GM23338 (cell line): ENCODE measurements around the gene MACROD1. TPM values are rescaled to one million over a fixed set of nuclear protein-coding genes. Genes with fewer than 3 reads are reported as not detected.

Experiments used
- ATAC-seq: fragments of 200-7000 bp; cut with Tn5 transposase; 3 replicates; pipeline ENCODE4 v1.9.1; 2020
- DNase-seq: peaks from one replicate; pipeline ENCODE4 v3.0.0-alpha.2; 2015; ENCODE audit warnings: low spot score
- H2AFZ ChIP-seq: fragments of 200-600 bp; sonication (generic); 2 replicates; pipeline ENCODE4 v1.8.0; 2016; ENCODE audit warnings: antibody characterized with exemption, mild to moderate bottlenecking, moderate library complexity
- H3F3A ChIP-seq: fragments of 200-600 bp; sonication (generic); replicated peaks from 2 replicates; pipeline ENCODE4 v1.8.0; 2017; ENCODE audit warnings: antibody characterized with exemption, mixed run types, low read depth
- H3K27ac ChIP-seq: fragments of 200-600 bp; sonication (generic); 2 replicates; pipeline ENCODE4 v1.6.1; 2016; ENCODE audit warnings: low read depth
- H3K27me3 ChIP-seq: fragments of 200-600 bp; sonication (generic); 2 replicates; pipeline ENCODE4 v1.8.0; 2016; ENCODE audit warnings: mild to moderate bottlenecking, mixed run types, moderate library complexity; ENCODE audit not compliant: insufficient read depth
- H3K36me3 ChIP-seq: fragments of 200-600 bp; sonication (generic); 2 replicates; pipeline ENCODE4 v1.8.0; 2016; ENCODE audit warnings: mild to moderate bottlenecking; ENCODE audit not compliant: insufficient read depth
- H3K4me1 ChIP-seq: fragments of 200-600 bp; sonication (generic); 2 replicates; pipeline ENCODE4 v1.8.0; 2016; ENCODE audit warnings: mild to moderate bottlenecking, moderate library complexity; ENCODE audit not compliant: insufficient read depth
- H3K4me2 ChIP-seq: fragments of 200-600 bp; sonication (generic); 2 replicates; pipeline ENCODE4 v1.7.1; 2017; ENCODE audit warnings: mixed run types
- H3K4me3 ChIP-seq: fragments of 200-600 bp; sonication (generic); 2 replicates; pipeline ENCODE4 v1.6.1; 2016; ENCODE audit warnings: mixed run types
- H3K79me2 ChIP-seq: fragments of 200-600 bp; sonication (generic); replicated peaks from 2 replicates; pipeline ENCODE4 v1.8.0; 2017; ENCODE audit warnings: mild to moderate bottlenecking; ENCODE audit not compliant: insufficient read depth
- H3K9me2 ChIP-seq: fragments of 200-600 bp; sonication (generic); 2 replicates; pipeline ENCODE4 v1.8.0; 2017; ENCODE audit not compliant: insufficient read depth
- H4K20me1 ChIP-seq: fragments of 200-600 bp; sonication (generic); replicated peaks from 2 replicates; pipeline ENCODE4 v1.8.0; 2017; ENCODE audit warnings: mild to moderate bottlenecking; ENCODE audit not compliant: insufficient read depth
- H3K27ac Mint-ChIP-seq: 2 replicates; pipeline ENCODE4 v1.8.0; 2020; ENCODE audit warnings: inconsistent platforms, mild to moderate bottlenecking, moderate library complexity, mixed read lengths
- H3K27me3 Mint-ChIP-seq: 3 replicates; pipeline ENCODE4 v1.8.0; 2022; ENCODE audit warnings: low read depth, mild to moderate bottlenecking, moderate library complexity, mixed read lengths, inconsistent platforms; ENCODE audit not compliant: insufficient read depth, poor library complexity
- H3K36me3 Mint-ChIP-seq: 3 replicates; pipeline ENCODE4 v1.8.0; 2021; ENCODE audit warnings: low read depth, mild to moderate bottlenecking, inconsistent platforms, moderate library complexity, mixed read lengths
- H3K4me1 Mint-ChIP-seq: 3 replicates; pipeline ENCODE4 v1.8.0; 2020; ENCODE audit warnings: mild to moderate bottlenecking, inconsistent platforms, mixed read lengths
- H3K4me3 Mint-ChIP-seq: 3 replicates; pipeline ENCODE4 v1.8.0; 2021; ENCODE audit warnings: moderate library complexity, mild to moderate bottlenecking, inconsistent platforms, mixed read lengths
- H3K9me3 Mint-ChIP-seq: 3 replicates; pipeline ENCODE4 v1.8.0; 2020; ENCODE audit warnings: moderate library complexity, mild to moderate bottlenecking, inconsistent platforms, mixed read lengths
- CTCF ChIP-seq, 2 experiments: fragments of 200-600 bp in 1 of 2; sonication (generic) in 1 of 2; conservative IDR thresholded peaks; 2 replicates each; pipeline versions ENCODE4 v1.5.1 to v1.6.1; 2016 to 2017; ENCODE audit warnings: antibody characterized with exemption in 2 of 2, low read depth in 2 of 2, mild to moderate bottlenecking in 2 of 2, moderate library complexity in 1 of 2
- EZH2 ChIP-seq: fragments of 200-600 bp; sonication (generic); IDR thresholded peaks from one replicate; pipeline ENCODE4 v1.8.0; 2017; ENCODE audit warnings: antibody characterized with exemption, mild to moderate bottlenecking, low read depth; ENCODE audit not compliant: unreplicated experiment
- EZH2phosphoT487 ChIP-seq: fragments of 200-600 bp; sonication (generic); IDR thresholded peaks from one replicate; pipeline ENCODE4 v1.8.1; 2018; ENCODE audit warnings: antibody characterized with exemption; ENCODE audit not compliant: unreplicated experiment
- JUNB ChIP-seq: IDR thresholded peaks from one replicate; pipeline ENCODE4 v1.6.1; 2016; ENCODE audit warnings: antibody characterized with exemption; ENCODE audit not compliant: unreplicated experiment
- POLR2AphosphoS5 ChIP-seq: IDR thresholded peaks from 2 replicates; pipeline ENCODE4 v1.6.1; 2016; ENCODE audit warnings: antibody characterized with exemption, low read depth
- REST ChIP-seq: IDR thresholded peaks from one replicate; pipeline ENCODE4 v1.6.1; 2018; ENCODE audit warnings: antibody characterized with exemption; ENCODE audit not compliant: unreplicated experiment
- ZNF114 ChIP-seq: fragments of 250-450 bp; sonication (Bioruptor Pico); IDR thresholded peaks from 2 replicates; pipeline ENCODE4 v1.5.0; 2020; ENCODE audit warnings: mild to moderate bottlenecking, moderate library complexity
- ZNF331 ChIP-seq: fragments of 250-450 bp; sonication (Bioruptor Pico); IDR thresholded peaks from 2 replicates; pipeline ENCODE4 v1.5.0; 2020; ENCODE audit warnings: low read depth, mild to moderate bottlenecking, moderate library complexity
- ZNF462 ChIP-seq: fragments of 250-450 bp; sonication (Bioruptor Pico); IDR thresholded peaks from 2 replicates; pipeline ENCODE4 v1.5.0; 2020; ENCODE audit warnings: mild to moderate bottlenecking, moderate library complexity
- polyA plus RNA-seq: library from polyadenylated mRNA; unstranded; fragments of >200 nt; fragmentation: Nextera tagmentation; extraction: Ambion mirVana; gene quantifications from 2 replicates; pipeline ENCODE4 v1.2.1, GENCODE V29; 2016
- total RNA-seq: library from RNA; depleted of rRNA; stranded (reverse); fragments of >200 nt; shearing (Covaris generic); gene quantifications from 2 replicates; pipeline ENCODE4 v1.2.3, GENCODE V29; 2014
- TF ChIP-seq, protein P1 (sequence below): IDR thresholded peaks from 2 replicates; pipeline ENCODE4 v1.6.1; 2016; ENCODE audit warnings: antibody characterized with exemption

Gene MACROD1
- total and polyA plus RNA-seq, 2 experiments from 2014 or later: 33.0 to 51.6 TPM

DNA sequence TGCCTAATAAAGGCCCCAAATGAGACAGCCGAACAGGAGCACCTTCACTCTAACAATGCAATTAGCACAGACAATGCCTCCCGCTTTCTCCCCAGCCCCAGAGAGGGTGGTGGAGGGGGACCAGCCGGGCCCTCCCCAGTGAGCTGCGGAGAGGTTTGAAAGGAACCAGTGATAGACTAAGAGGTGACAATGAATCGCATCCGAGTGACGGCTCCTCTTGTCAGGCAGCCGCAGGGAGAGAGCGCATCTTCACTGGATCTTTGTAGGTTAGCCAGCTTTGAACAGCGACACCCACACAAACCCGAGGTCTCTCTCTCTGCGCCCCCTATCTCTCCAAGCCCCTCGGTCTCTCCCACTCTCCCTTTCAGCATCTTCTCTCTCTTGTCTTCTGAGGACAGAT, 102.1 kb downstream of the MACROD1 start:
- Histone ChIP-seq H3K4me1 (peaks cover 9% of the 10 kb centered on the region; the same call in 1 of the 2 replicates), H3K4me2 (no peak overlapping the region), H2AFZ (no peak overlapping the region), H3K36me3 (no peaks in the 10 kb centered on the region), H3K9me2 (no peaks in the 10 kb centered on the region), H3K79me2 (no peaks in the 10 kb centered on the region), H3F3A (peaks cover 7% of the 10 kb centered on the region; the same call in 1 of the 2 replicates), H3K4me3 (no peak overlapping the region), H3K27ac (no peak overlapping the region), H4K20me1 (peaks cover 9% of the 10 kb centered on the region; the same call in 1 of the 2 replicates), H3K27me3 (peaks cover 89% of the 10 kb centered on the region)
- no peaks in the 10 kb centered on the region for H3K9me3 Mint-ChIP-seq
- H3K4me3 Mint-ChIP-seq: no peak overlapping the region
- TF ChIP-seq CTCF (conservative IDR thresholded peaks at IDR 0.05; ENCODE audit: low read depth in 2 of 2): no peak
- no peak for TF ChIP-seq EZH2
- no peak for TF ChIP-seq ZNF462 (CRISPR knock-in tag)
- TF ChIP-seq REST: no peak
- TF ChIP-seq EZH2phosphoT487: no peak
- TF ChIP-seq ZNF114 (CRISPR knock-in tag): no peak
- no peak for TF ChIP-seq POLR2AphosphoS5
- TF ChIP-seq, protein P1, sequence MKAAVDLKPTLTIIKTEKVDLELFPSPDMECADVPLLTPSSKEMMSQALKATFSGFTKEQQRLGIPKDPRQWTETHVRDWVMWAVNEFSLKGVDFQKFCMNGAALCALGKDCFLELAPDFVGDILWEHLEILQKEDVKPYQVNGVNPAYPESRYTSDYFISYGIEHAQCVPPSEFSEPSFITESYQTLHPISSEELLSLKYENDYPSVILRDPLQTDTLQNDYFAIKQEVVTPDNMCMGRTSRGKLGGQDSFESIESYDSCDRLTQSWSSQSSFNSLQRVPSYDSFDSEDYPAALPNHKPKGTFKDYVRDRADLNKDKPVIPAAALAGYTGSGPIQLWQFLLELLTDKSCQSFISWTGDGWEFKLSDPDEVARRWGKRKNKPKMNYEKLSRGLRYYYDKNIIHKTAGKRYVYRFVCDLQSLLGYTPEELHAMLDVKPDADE: no peak
- no peak for TF ChIP-seq JUNB
- TF ChIP-seq ZNF331: no peak
- H3K27ac Mint-ChIP-seq: no peak overlapping the region
- H3K4me1 Mint-ChIP-seq: peaks cover 15% of the 10 kb centered on the region; the same call in 2 of the 3 replicates
- DNase-seq: no peak
- no peak for ATAC-seq
- no peaks in the 10 kb centered on the region; the same call in 2 of the 3 replicates for H3K36me3 Mint-ChIP-seq
- peaks cover 68% of the 10 kb centered on the region for H3K27me3 Mint-ChIP-seq
